Ammon's horn (tissue), 1 donor: ENCODE measurements around the gene GRB7.
"Not testable (repeated sequence)": the region's sequence is repeated elsewhere in the genome, so short reads cannot be mapped to it uniquely, and the experiment has no call there.

Source experiments
- DNase-seq: peaks from one replicate; pipeline ENCODE4 v3.0.0-alpha.2; 2016; ENCODE audit warnings: low spot score

Gene GRB7

DNA sequence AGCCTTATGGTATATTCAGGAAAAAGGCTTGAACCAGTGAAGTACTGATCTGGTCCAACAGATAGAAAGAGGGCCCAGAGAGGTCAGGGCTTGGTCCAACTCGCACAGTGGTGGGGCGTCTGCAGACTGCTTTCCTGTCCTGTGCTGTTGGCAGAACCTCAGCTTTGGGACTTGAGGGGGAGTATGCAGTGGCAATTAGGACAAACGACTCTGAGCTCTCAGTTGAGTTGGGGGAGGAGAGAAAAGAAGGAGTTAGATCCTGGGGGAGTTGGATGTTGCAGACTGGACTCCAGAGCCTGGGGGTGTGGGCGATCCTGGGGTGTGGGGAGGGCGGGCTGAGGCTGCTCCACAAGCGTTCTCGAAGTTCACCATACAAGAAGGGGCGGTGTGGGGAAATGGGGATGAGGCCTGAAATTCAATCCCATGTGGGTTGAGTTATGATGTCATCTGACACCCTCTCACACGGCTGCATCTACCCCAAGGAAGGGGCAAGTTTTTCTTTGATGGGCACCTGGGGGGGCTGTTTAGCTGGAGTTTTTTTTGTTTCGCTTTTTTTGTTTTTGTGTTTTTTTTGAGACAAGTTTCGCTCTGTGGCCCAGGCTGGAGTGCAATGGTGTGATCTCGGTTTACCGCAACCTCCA, 14.6 kb downstream of the GRB7 start:
- no peak for DNase-seq

DNA sequence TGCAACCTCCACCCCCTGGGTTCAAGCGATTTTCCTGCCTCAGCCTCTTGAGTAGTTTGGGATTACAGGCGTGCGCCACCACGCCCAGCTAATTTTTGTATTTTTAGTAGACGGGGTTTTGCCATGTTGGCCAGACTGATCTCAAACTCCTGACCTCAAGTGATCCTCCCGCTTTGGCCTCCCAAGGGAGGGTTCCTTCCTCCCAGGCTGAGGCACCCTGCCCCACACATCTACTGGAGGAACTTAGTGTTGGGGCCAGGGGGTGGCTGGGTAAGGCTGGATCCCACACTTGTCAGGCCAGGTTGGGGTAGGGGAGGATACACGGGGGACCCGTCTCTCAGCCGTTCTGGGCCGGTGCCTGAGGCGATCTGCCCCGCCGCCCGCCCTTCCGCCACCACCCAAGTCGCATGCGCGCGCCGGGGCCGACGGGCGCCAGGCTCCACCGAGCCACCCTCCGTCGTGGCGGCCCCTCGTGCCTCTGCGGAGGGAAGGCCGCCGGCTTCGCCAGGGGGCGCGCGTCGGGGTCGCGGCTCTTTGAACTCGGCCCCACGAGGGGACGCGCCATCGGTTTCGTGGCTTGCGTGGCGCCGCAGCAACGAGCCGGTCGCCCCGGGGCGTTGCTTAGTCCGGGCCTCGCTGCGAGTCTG, 15.9 kb downstream of the GRB7 start:
- no peak for DNase-seq

DNA sequence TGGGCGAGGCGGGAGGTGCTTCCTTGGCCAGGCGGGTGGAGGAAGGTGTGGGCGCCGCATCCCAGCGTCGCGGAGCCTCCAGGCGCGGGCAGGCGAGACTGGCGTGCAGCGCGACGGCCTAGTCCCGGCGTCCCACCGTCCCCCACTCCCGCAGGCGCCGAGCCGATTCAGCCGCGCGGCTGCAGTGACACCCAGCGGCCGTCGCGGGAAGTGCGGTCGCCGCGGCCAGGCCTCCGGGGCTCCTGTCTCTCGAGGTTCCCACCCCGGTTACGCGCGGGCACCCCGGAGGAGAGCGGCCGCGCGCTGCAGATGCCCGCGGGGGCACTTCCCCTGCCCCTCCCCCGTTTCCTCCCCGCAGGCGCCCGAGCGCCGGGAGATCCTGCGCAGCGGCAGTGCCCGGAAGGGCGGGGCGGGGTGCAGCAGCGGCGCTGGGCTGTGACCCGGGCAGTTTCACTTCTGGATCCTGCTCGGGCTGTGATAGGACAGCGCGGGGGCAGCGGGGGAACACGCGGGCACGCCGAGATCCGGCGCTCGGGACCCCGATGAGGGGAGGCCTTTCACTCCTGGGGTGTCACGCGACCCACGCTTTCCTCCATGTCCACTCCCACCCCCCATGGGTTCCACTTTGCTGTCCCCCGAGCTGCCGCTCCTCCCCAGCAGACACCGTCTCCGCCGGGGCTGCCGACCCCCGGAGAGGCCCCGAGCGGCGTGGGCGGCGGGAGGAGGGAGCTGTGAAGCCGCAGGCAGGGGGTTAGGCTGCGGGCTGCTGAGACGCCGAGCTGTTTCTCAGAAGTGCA, 16.6 kb downstream of the GRB7 start:
- DNase-seq: peak; percentile 84

DNA sequence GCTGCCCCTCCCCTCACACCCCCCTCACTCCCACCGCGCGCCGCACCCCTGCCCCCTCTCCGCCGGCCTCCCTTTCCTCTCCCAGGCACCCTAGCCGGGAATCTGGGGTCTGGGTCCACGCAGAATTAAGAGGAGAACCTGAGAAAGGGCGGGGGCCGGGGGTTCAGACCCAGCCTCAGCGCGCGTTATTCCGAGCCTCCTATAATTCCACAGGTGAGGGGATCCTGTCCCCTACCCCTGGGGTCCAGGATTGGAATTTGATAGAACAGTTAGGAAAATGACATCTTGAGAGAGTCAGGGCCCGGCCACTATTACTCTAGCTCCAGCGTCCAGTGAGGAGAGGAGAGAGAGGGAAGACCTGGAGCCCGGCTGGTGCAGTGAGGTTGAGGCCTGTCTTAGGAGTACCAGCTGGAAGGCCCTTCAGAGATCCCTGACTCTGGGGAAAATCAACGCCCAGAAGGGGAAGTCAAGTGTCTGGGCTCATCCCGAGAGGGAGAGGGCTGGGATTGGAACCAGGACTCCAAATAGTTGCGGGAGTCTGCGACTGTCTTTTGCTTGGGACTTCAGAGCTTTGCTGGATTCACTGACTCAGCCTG, 17.3 kb downstream of the GRB7 start:
- no peak for DNase-seq

DNA sequence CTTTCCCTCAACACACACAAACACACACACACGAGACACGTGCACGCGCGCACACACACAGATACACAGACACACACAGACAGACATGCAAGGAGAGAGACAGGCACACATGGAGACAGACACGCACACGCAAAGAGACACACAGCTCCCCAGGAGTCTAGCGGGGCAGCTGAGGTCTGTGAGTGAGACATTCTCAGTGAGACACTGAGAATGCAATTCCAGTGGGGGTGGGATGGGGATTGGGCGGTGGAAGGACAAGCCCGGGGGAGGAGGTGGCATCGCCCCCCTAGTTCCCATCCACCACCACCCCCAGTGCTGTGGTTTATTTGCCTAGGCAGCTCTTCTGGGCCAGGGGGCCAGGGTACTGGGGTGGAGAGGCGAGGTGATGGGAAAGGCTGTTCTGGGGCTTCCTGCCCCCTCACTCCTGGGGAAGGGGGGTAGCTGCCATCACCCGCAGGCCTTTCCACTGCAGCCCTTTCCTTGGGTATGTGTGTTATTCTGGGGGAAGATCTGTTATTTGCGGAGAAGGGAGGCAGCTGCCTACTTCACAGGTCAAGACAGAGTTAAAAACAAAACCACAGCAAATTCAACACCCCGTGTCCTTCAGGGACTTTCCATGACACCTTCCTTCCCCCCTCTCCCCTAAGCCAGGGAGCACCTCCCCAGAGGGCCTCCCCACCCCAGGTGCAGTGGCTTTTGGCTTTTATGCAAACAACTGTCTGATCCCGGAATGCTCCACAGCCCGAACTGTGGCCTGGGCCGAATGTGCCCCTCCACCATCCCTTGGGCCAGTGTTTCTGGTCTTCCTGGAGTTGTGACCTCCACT, 18.0 kb downstream of the GRB7 start:
- DNase-seq: no peak

DNA sequence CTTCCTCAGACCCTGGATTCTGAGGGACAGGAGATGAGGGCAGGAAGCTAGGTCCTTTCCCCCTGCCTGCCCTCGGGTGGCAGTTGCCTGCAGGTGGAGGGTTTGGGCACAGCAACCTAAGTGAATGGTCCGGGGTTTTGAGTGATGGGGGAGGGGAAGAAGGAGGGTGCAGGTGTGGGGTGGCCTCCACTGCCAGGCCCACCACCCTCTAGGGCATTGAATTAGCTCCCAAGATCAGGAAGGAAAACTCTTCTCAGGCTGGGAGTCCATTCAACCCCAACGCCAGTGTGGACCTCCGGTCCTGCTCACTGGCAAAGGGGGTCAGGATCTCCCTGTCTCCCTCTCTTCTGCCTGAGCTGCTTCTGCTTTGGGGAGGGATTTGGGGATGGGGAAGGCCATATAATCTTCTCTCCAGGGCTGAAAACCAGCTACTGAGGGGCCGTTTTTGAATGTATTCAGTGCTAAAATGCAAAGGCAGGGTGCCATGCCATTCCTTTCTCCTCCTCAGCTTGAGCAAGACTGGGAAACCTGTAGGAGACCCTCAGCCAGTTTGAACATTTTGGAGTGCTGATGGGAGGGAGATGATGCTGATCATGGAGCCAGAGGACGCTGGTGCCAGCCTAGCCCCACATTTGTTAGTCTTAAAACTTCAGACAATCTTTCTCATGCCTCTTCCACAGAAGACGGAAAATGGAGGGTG, 18.8 kb downstream of the GRB7 start:
- DNase-seq: no peak

DNA sequence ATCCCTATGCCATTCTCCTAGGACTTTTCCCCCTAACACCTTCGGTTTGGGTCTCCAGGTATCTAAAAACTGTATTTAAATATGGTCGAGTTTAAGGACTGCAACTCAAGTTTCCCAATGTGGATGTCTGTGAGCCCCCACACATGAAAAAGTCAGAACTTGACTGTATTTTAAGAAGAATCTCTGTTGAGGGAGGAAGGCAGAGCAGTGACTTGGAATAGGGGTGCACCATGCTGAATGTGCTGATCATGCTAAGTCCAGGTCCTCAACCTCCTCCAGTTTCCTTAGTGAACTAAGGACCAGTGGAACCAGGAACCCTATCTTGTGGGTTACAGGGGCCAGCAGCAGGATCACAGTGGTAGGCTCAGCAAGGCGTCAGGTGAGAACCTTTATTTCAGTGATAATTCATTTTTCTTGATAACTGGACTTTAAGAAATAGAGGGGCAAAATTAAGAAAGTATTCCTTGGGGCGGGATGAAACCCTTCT, 19.5 kb downstream of the GRB7 start:
- no peak for DNase-seq

DNA sequence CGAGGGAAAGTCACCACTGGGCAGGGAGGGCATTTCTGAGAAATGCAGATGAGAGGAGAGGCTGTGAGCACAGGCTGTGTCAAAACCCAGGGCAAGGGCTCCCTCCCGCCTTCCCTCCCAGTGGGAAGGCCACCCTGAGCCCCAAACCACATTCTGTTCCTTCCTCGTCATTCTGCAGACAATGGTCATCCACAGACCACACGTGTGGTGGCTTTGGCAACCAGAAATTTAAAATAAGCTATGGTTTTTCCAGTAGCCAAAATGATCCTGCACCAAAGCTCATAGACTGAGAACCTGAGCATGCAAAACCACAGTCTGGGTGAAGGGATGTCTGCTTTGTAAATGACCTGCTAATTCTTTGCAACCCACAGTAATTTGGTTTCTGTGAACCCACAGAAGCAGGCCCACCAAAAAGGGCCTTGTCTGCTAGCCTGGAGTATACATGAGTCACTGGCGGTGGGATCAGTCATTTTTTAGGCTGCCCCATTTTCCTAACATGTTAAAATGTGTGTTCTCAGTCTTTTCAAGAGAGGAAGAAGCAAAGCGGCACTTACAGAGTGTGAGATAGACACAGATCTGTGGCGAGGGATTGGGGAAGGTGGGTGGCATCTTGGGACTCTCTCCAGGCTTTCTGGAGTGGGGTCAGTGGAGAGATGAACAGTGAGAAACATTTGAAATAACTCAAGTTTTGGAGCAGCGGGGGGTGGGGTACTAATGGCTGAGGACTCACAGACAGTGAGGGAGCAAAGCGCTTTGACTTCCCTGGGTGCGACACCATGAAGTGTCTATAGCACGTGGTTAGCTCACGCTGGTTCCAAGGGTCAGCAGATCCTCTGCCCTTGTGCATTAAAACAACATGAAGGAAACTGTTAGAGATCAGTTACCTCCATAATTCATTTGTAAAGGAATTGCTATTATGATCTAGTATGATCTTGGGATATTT, 20.5 kb downstream of the GRB7 start:
- no peak for DNase-seq

DNA sequence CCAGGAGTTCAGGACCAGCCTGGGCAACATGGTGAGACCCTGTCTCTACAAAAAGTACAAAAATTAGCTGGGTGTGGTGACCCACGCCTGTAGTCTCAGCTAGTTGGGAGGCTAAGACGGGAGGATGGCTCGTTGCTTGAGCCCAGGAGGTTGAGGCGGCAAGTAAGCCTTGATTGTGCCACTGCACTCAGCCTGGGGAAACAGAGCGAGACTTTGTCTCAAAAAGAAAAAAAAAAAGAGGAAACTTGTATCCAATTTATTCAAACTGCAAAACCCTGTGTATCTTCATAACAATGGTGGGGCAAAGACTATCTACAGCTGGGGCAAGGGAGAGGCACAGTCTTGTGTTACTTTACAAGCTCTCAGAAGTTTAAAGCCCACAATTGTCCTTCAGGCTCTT, 21.5 kb downstream of the GRB7 start:
- DNase-seq: no peak

DNA sequence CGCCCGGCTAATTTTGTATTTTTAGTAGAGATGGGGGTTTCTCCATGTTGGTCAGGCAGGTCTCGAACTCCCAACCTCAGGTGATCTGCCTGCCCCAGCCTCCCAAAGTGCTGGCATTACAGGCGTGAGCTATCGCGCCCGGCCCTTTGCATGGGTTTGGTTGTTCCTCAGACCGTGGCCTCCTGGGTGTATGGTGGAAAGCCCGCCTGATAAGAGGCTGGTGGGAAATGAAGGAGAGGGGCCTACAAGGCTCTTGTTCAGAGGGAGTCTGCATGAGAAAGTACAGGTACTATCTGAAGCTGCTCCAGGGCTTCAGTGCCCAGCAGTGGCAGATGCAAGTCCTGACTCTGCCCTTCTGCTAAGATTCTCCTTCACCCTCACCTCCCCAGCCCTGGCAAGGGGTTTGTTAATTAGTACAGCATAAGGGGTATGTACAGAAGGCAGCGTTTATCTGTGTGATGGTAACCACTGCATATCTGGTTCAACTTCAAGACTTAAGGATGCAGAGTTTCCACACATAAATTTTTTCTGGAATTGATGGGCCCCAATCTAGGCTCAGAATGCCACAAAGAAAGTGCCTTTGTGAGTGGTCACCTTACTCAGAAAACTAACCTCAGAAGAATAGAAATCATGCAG, 24.2 kb downstream of the GRB7 start:
- no peak for DNase-seq

DNA sequence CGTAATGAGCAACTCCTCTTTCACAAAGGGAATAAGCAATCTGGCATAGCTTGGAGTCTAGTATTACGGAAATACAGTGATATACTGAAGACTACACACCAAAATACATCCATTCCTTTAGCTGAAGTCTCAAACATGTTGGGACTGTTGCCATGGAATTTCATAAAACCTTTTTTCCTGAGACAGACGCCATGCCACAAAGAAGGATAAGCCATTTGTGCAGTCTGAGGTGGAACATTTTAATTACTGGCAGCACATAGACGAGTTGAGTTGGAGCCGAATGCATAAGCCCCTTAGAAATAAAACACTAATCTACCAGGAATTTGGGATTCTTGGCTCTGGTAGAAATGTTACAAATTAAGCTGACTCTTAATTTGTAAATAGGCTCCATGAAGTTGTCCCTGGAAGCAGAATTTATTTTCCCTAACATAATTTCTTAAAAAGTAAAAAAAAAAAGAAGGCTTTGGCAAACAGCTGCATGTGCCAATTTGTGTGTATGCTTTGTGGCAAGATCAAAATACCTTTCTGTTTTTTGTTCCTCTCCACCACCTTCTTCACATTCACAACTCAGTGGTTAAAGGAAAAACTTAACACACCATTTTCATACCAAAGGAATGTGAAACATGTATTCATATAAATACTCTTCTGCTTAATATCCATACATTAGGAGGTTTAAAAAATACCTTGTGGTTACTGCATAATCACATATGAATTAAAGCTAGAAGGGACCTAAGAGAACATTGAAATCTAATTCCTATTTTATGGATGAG, 25.5 kb downstream of the GRB7 start:
- no peak for DNase-seq

DNA sequence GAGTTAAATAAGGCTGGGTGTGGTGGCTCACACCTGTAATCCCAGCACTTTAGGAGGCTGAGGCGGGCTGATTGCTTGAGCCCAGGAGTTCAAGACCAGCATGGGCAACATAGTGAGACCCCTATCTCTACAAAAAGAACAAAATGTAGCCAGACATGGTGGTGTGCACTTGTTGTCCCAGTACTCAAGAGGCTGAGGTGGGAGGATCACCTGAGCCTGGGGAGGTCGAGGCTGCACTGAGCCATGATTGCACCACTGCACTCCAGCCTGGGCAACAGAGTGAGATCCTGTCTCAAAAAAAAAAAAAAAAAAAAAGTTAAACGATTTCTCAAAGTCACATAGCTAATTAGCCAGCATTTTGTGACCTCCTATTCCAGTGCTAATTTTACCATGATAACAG, 26.4 kb downstream of the GRB7 start:
- DNase-seq: not testable (repeated sequence)

DNA sequence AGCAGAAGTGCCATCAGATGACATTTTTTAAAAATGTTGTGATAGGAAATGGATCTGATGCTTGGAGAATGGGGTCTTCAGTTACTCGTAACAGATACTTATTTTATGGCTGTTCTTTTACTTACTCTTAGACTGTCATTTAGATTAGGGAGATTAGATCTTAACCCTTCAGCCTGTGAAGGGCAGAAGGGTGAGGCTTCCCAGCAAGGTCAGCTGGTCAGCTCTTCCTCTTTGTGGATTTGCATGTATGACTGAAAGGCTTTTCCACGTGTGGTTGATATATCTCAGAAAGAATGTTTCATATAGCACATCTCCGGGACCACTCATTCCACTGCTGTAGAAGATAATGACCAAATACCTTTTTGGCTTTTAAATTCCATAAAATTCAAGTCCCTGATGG, 27.4 kb downstream of the GRB7 start:
- DNase-seq: no peak

DNA sequence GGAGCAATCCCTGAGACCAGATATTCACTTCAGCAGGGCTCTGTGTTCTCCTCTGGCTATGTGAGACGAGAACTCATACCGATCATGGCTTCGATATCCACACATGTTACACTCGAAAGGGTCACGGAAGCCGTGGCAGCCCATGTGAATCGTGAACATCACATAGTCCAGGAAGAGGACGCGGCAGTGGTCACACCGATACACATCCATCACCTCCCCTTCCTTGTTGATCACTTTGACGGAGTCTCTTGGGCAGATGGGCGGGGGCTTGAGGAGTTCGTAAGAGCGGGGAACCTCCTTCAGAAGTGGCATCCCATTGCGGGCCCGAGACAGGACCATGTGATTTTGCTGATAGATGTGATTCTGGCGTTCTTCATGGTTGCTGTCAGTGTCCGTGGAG, 28.0 kb downstream of the GRB7 start:
- DNase-seq: no peak

DNA sequence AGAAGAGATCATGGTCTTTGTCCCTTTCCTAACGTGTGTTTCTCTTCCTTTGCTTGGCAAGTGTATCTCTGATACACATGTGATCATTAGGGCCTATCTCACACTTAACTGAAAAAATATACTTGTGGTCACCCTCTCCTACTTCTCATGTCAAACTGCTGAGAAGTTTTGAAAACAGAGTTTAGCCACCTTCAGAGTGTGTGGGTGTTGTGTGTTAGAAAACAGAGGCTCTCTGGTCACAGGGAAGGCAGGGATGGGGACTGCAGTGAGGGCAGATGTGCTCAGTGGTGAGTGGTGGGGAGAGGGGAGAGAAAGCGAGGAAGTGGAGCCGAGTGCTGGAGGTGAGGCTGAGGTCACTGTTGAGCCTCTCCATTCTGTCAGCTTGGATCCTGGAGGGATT, 29.4 kb downstream of the GRB7 start:
- no peak for DNase-seq

DNA sequence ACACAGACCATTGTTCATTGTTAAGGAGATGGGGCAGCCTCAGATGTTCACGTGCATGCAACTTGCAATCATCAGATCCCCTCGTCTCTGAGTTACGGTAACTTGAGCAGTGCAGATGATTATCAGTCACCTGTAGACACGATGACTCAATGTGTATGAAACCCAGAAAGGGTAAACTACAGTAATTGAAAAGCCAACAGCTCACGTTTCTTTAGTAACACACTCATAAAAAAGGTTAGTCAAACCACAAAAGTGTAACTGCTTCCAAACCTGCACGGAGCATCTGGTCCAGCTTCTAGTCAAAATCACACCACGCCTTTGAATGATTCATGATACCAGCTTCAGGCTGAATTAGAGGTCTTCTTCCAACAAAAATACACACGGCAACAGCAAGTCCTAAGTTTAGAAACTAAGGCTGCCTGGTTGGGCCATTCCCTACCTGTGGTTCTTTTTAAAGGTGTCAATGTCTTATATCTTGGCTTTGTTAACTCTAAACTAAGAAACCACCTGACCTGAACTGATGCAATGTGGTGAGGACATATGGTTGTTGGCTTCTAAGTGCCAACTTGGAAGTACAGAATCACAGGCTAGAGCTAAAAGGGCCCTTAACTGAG, 32.3 kb downstream of the GRB7 start:
- DNase-seq: no peak

DNA sequence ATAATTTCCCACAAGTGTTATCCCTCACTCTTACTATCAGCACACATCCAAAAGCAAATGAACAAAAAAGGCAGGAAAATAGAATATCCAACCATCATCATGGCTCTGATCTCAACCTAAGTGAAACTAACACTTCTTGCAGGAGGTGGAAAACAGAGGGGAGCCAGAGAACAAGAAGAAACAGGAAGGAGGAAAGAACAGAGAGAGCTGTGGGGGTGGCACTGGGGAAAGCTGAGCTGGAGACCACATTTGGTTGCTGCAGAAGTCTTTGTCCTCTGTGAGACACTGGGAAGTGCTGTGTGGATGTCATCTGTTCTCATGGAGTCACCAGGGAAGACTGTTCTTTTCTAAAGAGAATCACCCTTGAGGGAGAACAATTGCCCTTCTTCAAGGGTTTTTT, 34.7 kb downstream of the GRB7 start:
- no peak for DNase-seq
